GDM1 (cell line): ENCODE data around the gene ARHGAP24.
"Not testable (repeated sequence)": the region's sequence is repeated elsewhere in the genome, so short reads cannot be mapped to it uniquely, and the experiment has no call there.

Experiments used
- DNase-seq: peaks from one replicate; lab custom pipeline; 2025; lab: John Stamatoyannopoulos, UW

The ARHGAP24 gene

DNA sequence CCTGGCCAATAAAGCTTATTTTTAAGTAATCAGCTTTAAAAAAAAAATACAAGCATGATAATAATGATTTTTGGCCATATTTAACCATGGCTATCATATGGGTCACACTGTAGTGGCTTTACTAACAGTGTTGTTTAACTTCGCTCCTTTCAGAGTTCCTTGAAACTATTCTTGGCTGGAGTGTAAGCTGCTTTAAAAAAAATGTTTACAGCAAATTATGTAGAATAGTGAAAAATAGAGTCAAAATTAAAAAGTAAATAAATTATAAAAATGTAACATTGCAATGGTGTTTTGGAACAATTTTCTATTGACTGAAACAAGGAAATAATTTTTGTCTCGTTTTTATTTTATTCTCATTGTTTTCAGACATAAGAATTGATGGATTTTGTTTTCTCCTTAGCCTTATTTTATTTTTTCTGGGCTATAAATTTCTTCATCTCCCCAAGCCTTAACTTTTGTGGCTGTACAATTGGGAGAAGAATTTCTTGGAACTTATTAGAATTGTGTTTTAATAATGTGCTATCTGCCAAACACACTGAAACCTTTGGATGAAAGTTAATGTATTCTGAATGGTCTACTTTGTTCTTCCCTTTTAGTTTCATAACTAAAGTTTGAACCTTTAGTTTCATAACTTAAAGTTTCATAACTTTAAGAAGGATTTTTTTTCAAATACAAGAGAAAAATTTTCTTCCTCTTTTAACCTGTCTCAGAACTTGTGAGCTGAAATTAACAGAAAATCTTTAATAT, 182.0 kb downstream of the ARHGAP24 start:
- no peak for DNase-seq

DNA sequence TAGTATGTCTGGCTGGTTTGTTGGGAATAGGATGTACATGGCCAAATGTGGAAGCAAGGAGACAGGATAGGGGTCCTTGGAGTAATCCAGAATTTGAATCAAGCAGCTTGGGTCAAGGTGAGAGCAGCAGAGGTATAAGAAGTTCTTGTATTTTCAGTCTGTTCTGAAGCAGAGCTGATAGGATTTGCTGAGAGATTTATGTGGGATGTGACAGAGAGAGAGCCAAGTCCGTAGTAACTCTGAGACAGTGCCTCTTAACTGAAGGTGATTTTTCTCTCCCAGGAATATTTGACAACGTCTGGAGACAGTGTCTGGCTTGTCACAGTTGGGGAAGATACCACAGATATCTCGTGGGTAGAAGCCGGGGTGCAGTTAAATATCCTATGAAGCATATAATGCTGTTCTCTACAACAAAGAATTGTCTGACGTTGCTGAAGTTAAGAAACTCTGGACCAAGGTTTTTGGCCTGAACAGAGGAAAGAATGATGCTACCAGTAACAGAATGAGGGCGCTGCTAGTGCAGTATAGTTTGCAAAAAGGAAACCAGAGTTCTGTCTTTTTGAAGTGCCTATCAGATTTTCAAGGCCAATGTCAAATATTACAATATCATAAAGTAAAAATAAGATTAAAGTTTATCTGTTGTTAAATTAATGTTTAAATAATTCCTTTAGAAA, 184.0 kb downstream of the ARHGAP24 start:
- DNase-seq = no peak

DNA sequence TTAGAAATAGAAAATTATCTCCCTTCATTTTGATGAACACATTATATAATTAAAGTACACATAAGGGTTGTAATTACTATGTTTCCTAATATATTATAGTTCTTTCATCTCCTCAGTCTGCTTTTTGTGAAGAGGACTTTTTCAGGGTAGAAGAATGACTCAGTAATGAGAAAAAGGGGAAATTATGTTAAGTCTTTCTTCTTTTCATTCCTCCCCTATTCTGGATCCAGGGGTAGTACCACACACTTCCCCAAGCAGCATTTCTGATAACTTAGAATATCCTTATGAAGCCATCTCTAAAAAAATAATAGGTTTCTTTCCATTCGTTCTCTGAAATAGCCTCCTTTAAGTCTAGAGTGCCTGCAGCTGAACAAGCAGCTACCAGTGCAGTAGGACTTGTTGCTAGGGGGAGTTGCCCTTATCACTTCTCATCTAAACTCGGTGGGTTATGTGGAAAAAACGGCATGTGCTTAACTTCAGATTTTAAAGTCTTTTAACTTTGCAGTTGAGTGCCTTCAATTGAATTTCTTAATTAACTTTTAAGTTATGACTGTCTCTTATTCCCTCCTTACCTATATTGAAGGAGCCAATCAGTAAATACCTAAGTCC, 184.8 kb downstream of the ARHGAP24 start:
- no peak for DNase-seq

DNA sequence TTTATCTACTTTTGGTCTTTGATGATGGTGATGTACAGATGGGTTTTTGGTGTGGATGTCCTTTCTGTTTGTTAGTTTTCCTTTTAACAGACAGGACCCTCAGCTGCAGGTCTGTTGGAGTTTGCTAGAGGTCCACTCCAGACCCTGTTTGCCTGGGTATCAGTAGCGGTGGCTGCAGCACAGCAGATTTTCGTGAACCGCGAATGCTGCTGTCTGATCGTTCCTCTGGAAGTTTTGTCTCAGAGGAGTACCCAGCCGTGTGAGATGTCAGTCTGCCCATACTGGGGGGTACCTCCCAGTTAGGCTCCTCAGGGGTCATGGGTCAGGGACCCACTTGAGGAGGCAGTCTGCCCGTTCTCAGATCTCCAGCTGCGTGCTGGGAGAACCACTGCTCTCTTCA, 191.7 kb downstream of the ARHGAP24 start:
- DNase-seq = not testable (repeated sequence)

- DNase-seq = no peak
Measured at GRCh38 chr4:85669204-85669603, 194.3 kb downstream of the ARHGAP24 start.

GRCh38 chr4:85669992-85670548, 195.1 kb downstream of the ARHGAP24 start:
- no peak for DNase-seq

DNA sequence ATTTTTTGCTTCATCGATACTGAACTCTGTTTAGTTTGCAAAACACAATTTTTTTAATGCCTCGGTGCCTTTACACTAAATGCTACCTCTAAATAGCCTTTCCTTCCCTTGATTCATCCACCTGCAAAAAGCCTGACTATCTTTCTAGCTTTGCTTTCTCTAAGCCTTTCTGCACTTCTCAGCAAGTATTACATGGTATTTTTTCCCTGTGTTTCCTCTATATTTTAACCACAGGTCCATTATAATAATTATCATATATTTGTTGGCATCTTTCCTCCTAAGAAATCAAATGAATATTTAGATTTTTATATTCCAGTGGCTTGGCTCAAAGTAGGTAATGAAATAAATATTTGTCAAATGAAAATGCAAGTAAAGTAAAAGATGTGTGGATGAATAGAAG, 196.2 kb downstream of the ARHGAP24 start:
- DNase-seq = no peak

- DNase-seq = no peak
Measured at GRCh38 chr4:85672116-85672515, 197.2 kb downstream of the ARHGAP24 start.

DNA sequence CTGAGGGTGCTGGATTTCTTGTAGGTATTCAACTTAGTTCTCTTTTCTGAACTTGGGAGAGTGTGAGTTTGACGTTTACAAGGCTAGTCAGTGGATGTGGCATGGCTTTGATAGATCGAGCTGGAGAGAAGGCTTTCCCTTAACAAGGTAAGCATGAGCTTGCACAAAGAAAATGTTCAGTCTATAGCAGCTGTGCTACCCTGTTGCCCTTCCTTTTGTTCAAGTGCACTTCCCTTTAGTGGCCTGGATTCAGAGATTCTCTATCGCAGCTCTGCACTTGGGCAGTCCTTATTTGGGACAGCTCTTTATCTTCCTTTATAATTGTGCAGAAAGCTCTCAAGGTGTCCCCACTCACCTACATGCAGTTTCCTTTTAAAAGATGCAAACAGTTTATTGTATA, 198.0 kb downstream of the ARHGAP24 start:
- no peak for DNase-seq

- no peak for DNase-seq
Measured at GRCh38 chr4:85673540-85673939, 198.6 kb downstream of the ARHGAP24 start.

GRCh38 chr4:85675076-85676049, 200.4 kb downstream of the ARHGAP24 start:
- DNase-seq = no peak

DNA sequence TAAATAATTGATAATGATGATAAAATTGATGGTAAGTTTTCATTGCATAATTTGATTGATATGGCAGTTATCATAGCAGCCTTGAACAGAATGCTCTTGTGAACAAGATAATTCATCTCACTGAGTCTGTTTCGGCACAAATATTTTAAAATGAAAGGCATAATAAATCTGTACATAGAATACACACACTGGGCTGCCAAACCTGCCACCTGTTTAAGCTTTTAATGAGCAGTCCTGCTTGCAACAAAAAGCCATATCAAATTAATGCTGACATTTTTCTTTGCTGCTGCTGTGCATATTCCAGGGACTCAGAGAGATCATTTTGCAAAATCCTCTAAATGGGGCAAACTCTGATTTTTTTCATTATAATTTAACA, 201.1 kb downstream of the ARHGAP24 start:
- no peak for DNase-seq

- DNase-seq = no peak
Measured at GRCh38 chr4:85676850-85677590, 202.1 kb downstream of the ARHGAP24 start.

- DNase-seq = peak; percentile 13
Measured at GRCh38 chr4:85681221-85681657, 206.3 kb downstream of the ARHGAP24 start.

- DNase-seq = no peak
Measured at GRCh38 chr4:85681921-85682320, 207.0 kb downstream of the ARHGAP24 start.

- no peak for DNase-seq
Measured at GRCh38 chr4:85682391-85682790, 207.4 kb downstream of the ARHGAP24 start.

DNA sequence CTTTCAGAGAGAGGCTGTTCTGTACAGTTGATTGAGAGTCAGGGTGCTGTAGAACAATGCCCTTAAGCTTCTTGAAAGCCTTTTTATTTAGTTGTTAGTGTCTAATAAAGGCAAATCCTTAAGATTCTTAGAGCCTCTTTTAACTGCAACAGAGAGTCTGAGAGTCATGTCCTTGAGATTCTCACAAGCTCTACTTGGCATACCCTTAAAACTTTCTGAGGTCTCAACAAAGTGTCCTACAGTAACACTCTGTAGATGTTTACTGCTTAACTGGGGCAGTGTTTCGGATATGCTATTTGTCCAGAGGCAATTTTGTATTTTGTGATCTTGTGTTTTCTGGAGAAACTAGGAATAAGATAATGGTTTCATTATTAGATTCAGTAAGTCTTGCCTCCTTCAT, 209.7 kb downstream of the ARHGAP24 start:
- DNase-seq = no peak

DNA sequence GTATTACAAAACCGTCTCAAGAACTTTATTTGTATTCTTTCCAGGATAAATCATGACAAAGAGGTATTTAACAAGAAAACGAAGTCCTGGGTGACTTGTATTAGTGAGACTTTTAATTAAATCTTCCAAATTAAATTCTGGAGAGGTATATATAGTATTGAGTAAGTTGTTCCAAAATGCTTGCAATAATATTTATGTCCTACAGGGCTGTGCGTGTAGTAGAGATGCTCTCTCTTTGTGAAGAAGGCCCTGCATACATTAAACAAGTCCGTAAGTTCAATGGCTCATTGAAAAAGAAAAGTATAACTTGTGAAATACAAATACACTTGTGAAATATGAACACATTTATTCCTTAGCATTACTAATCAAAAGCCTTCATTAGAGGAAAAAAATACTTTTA, 211.4 kb downstream of the ARHGAP24 start:
- DNase-seq = no peak

- no peak for DNase-seq
Measured at GRCh38 chr4:85688055-85688740, 213.2 kb downstream of the ARHGAP24 start.

DNA sequence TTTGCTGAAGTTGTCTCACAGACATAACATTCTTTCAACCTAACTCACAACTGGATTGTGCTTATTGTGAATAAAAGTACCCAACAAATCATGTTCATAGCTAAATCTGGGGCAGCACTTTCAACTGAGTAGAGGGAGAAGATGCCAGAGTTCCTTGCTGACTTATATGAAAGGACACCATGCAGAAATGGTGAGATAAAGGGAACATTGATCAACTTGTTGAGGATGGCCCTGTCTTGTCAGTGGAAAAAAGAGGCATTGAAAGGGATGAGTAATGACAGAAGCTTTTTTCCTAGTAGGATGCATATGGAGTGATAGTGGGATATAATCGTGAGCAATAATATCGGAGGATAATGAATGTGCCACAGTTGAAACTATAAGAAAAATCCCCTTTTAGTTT, 221.7 kb downstream of the ARHGAP24 start:
- DNase-seq = no peak
